IgD-negative memory B cell (primary cell): ENCODE results near the gene RSL1D1. TPM values are rescaled to one million over a fixed set of nuclear protein-coding genes. Genes with fewer than 3 reads are reported as not detected.
"Not testable (repeated sequence)": the region's sequence is repeated elsewhere in the genome, so short reads cannot be mapped to it uniquely, and the experiment has no call there.

Experiments
- H3K27ac Mint-ChIP-seq, 3 donors: one replicate each; pipeline ENCODE4 v1.8.0; 2020 to 2022; ENCODE audit warnings: mild to moderate bottlenecking in 3 of 3, mixed read lengths in 3 of 3, moderate library complexity in 1 of 3
- H3K27me3 Mint-ChIP-seq: one replicate; pipeline ENCODE4 v1.8.0; 2021; ENCODE audit warnings: mixed read lengths
- H3K36me3 Mint-ChIP-seq: one replicate; pipeline ENCODE4 v1.8.0; 2020; ENCODE audit warnings: mild to moderate bottlenecking, mixed read lengths
- H3K4me1 Mint-ChIP-seq, 3 donors: one replicate each; pipeline ENCODE4 v1.8.0; 2020 to 2022; ENCODE audit warnings: mixed read lengths in 3 of 3, mild to moderate bottlenecking in 1 of 3
- H3K4me3 Mint-ChIP-seq, 4 donors: one replicate each; pipeline ENCODE4 v1.8.0; 2020 to 2022; ENCODE audit warnings: mild to moderate bottlenecking in 4 of 4, mixed read lengths in 4 of 4, moderate library complexity in 3 of 4
- H3K9me3 Mint-ChIP-seq, 3 donors: one replicate each; pipeline ENCODE4 v1.8.0; 2020 to 2021; ENCODE audit warnings: mixed read lengths in 3 of 3, mild to moderate bottlenecking in 1 of 3
- polyA plus RNA-seq: library from polyadenylated mRNA; unstranded; fragments of 300-500 nt; fragmentation: Illumina TruSeq; gene quantifications from one replicate; pipeline ENCODE4 v1.2.3, GENCODE V29; 2021

The RSL1D1 gene
- polyA plus RNA-seq, 1 donor from 2014 or later, result 307 TPM

GRCh38 chr16:11833951-11834695 lies 17.2 kb downstream of the RSL1D1 start:
- peaks cover 0 to 2% (median 0%) of the 10 kb centered on the region in 3 donors for H3K4me1 Mint-ChIP-seq
- no peak overlapping the region for H3K27ac Mint-ChIP-seq
- no peaks in the 10 kb centered on the region for H3K27me3 Mint-ChIP-seq
- H3K4me3 Mint-ChIP-seq, result no peak overlapping the region
- no peaks in the 10 kb centered on the region for H3K9me3 Mint-ChIP-seq
- H3K36me3 Mint-ChIP-seq, result peaks cover 5% of the 10 kb centered on the region

GRCh38 chr16:11828696-11829095 lies 22.6 kb downstream of the RSL1D1 start:
- H3K4me1 Mint-ChIP-seq, result no peaks in the 10 kb centered on the region
- no peak overlapping the region for H3K4me3 Mint-ChIP-seq
- H3K27me3 Mint-ChIP-seq, result peaks cover 1% of the 10 kb centered on the region
- no peaks in the 10 kb centered on the region for H3K36me3 Mint-ChIP-seq
- H3K27ac Mint-ChIP-seq, result no peak overlapping the region
- no peaks in the 10 kb centered on the region for H3K9me3 Mint-ChIP-seq

- not testable (repeated sequence) for H3K27me3 Mint-ChIP-seq, H3K4me3 Mint-ChIP-seq, H3K36me3 Mint-ChIP-seq
Measured at GRCh38 chr16:11825520-11826165, 25.7 kb downstream of the RSL1D1 start.

DNA sequence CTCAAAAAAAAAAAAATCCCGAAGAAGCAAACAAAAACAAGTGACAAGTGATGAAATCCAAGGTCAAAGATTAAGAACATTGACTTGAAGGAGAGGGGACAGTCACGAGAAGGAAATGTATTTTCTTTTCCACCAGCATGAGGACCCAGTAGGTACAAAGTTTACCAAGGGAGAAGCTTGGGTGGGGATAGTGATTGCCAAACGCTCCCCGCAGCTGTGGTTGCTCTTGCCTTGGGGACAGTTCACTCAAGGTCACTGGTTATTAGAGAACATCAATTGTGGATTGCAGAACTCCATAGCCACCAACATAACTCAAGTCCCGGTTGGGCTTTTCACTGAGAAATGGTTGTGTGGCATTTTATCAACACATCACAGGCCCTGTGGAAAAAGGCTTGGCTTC lies 27.0 kb downstream of the RSL1D1 start:
- Mint-ChIP-seq H3K27me3 (peaks cover 1% of the 10 kb centered on the region), H3K27ac (no peak overlapping the region), H3K36me3 (no peaks in the 10 kb centered on the region), H3K4me1 (no peaks in the 10 kb centered on the region), H3K4me3 (no peak overlapping the region), H3K9me3 (no peaks in the 10 kb centered on the region)

More at GRCh38 chr16:11825520-11826165, 25.7 kb downstream of the RSL1D1 start:
- H3K4me1 Mint-ChIP-seq, H3K27ac Mint-ChIP-seq, H3K9me3 Mint-ChIP-seq: not testable (repeated sequence)

- H3K4me1 Mint-ChIP-seq, H3K27ac Mint-ChIP-seq, H3K4me3 Mint-ChIP-seq: not testable (repeated sequence)
Measured at GRCh38 chr16:11823645-11824044, 27.7 kb downstream of the RSL1D1 start.

DNA sequence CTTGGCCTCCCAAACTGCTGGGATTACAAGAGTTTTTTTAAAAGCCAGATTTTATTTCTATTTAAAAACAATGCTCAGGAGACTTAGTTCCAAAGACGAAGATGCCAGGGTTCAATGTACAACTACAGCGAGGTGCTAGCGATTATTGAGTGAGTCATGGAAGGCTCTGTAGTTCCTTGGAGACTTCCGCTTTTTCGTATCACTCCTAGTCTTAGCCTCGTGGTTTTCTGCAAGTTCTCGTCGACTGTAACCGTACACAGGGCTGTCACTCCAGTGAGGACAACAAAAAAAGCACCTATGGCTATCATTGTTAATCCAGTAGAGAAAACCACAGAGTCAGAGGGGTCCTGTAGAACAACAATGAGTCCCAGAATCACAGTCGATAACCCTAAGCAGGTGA lies 31.5 kb downstream of the RSL1D1 start:
- Mint-ChIP-seq H3K36me3 (peaks cover 1% of the 10 kb centered on the region), H3K27ac (no peak overlapping the region), H3K4me1 (no peaks in the 10 kb centered on the region), H3K27me3 (no peaks in the 10 kb centered on the region), H3K4me3 (peak overlapping the region in 1 of 4 donors; percentile 5), H3K9me3 (no peaks in the 10 kb centered on the region)

More at GRCh38 chr16:11823645-11824044, 27.7 kb downstream of the RSL1D1 start:
- not testable (repeated sequence) for H3K9me3 Mint-ChIP-seq, H3K36me3 Mint-ChIP-seq, H3K27me3 Mint-ChIP-seq

- not testable (repeated sequence) for H3K9me3 Mint-ChIP-seq, H3K4me1 Mint-ChIP-seq, H3K36me3 Mint-ChIP-seq, H3K4me3 Mint-ChIP-seq, H3K27me3 Mint-ChIP-seq, H3K27ac Mint-ChIP-seq
Measured at GRCh38 chr16:11818970-11819369, 32.4 kb downstream of the RSL1D1 start.

DNA sequence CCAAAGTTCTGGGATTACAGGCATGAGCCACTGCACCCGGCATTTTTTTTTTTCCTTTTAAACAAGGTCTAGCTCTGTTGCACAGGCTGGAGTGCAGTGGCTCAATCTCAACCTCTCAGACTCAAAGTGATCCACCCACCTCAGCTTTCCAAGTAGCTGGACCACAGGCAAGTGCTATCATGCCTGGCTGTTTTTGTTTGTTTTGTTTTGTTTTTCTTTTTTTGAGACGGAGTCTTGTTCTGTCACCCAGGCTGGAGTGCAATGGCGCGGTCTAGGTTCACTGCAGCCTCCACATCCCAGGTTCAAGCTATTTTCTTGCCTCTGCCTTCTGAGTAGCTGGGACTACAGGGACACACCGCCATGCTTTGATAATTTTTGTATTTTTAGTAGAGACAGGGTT lies 35.2 kb downstream of the RSL1D1 start:
- Mint-ChIP-seq H3K4me3 (no peak overlapping the region), H3K9me3 (no peaks in the 10 kb centered on the region), H3K4me1 (peaks cover 0 to 3% (median 2%) of the 10 kb centered on the region in 3 donors), H3K36me3 (peaks cover 1% of the 10 kb centered on the region), H3K27me3 (no peaks in the 10 kb centered on the region), H3K27ac (no peak overlapping the region)

GRCh38 chr16:11814800-11815199 lies 36.5 kb downstream of the RSL1D1 start:
- H3K9me3 Mint-ChIP-seq, H3K4me1 Mint-ChIP-seq, H3K36me3 Mint-ChIP-seq, H3K4me3 Mint-ChIP-seq, H3K27me3 Mint-ChIP-seq: not testable (repeated sequence)
- H3K27ac Mint-ChIP-seq, result peak overlapping the region in 1 of 3 donors; percentile 10

DNA sequence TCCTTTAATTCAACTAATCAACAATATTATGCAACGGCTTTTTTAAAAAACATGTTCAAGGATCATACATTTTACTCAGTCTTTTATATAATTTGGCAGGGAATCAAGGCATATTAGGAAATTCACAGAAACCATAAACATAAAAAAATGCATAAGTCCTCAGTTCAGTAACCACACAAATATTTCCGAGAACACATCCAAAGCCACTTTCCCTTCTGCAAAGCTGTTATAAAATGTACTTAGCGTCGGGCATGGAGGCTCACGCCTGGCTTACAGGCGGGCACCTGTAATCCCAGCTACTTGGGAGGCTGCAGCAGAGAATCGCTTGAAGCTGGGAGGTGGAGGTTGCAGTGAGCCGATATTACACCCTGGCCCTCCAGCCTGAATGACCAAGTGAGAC lies 44.6 kb downstream of the RSL1D1 start:
- Mint-ChIP-seq H3K4me3 (no peak overlapping the region), H3K27me3 (no peaks in the 10 kb centered on the region), H3K4me1 (peaks cover 7 to 14% (median 10%) of the 10 kb centered on the region in 3 donors), H3K36me3 (peaks cover 1% of the 10 kb centered on the region), H3K27ac (no peak overlapping the region), H3K9me3 (no peaks in the 10 kb centered on the region)

- no peaks in the 10 kb centered on the region for H3K27me3 Mint-ChIP-seq
- peaks cover 7 to 15% (median 13%) of the 10 kb centered on the region in 3 donors for H3K4me1 Mint-ChIP-seq
- no peak overlapping the region for H3K4me3 Mint-ChIP-seq
- H3K9me3 Mint-ChIP-seq, result no peaks in the 10 kb centered on the region
- H3K27ac Mint-ChIP-seq, result no peak overlapping the region
- peaks cover 1% of the 10 kb centered on the region for H3K36me3 Mint-ChIP-seq
Measured at GRCh38 chr16:11805556-11805955, 45.8 kb downstream of the RSL1D1 start.

DNA sequence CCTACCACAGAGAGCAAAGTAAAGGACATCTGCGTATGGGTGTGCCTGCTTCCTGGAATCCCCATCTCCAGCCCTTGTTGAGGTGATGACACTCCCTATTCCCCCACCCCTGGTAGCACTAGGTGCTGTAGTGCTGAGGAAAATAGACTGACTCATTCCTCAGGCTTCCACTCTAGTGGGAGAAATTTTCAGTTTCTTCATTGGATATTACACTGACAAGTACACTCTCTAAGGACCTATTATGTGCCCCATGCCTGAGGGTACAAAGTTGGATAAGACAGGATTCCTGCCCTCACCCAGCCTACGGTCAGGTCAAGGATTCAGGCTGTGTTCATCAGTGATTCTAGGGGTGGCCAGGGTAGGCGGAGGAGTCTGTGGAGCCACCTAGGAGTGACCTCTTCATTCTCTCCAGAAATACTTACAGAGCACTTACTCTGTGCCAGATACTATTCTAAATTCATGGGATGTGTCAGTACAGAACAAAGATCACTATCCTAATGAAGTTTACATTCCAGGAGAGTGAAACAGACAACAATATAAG lies 49.8 kb downstream of the RSL1D1 start:
- H3K9me3 Mint-ChIP-seq, result no peaks in the 10 kb centered on the region
- peak overlapping the region in 2 of 4 donors; percentile 18 to 99 for H3K4me3 Mint-ChIP-seq
- H3K27me3 Mint-ChIP-seq, result no peaks in the 10 kb centered on the region
- peaks cover 28 to 36% (median 30%) of the 10 kb centered on the region in 3 donors for H3K4me1 Mint-ChIP-seq
- peak overlapping the region; percentile 25 to 88 (median 81) for H3K27ac Mint-ChIP-seq
- H3K36me3 Mint-ChIP-seq, result no peaks in the 10 kb centered on the region

DNA sequence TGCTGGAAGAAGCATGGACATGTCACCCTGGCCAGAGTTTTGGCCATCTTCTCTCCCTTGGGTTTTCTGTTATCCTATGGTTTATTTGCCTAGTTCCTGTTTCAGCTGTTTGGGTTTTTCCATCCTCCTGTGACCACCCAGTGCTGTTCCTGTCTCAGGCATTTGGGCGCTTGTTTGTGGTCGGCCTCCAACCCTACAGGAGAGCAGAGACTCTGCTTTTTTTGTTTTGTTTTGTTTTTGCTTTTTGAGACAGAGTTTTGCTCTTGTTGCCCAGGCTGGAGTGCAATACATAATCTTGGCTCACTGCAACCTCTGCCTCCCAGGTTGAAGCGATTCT lies 51.0 kb downstream of the RSL1D1 start:
- Mint-ChIP-seq H3K9me3 (no peaks in the 10 kb centered on the region), H3K27me3 (no peaks in the 10 kb centered on the region), H3K4me1 (peaks cover 35 to 41% (median 36%) of the 10 kb centered on the region in 3 donors), H3K4me3 (peak overlapping the region; percentile 48 to 99 (median 73)), H3K27ac (peak overlapping the region in 2 of 3 donors; percentile 95 to 98), H3K36me3 (no peaks in the 10 kb centered on the region)

DNA sequence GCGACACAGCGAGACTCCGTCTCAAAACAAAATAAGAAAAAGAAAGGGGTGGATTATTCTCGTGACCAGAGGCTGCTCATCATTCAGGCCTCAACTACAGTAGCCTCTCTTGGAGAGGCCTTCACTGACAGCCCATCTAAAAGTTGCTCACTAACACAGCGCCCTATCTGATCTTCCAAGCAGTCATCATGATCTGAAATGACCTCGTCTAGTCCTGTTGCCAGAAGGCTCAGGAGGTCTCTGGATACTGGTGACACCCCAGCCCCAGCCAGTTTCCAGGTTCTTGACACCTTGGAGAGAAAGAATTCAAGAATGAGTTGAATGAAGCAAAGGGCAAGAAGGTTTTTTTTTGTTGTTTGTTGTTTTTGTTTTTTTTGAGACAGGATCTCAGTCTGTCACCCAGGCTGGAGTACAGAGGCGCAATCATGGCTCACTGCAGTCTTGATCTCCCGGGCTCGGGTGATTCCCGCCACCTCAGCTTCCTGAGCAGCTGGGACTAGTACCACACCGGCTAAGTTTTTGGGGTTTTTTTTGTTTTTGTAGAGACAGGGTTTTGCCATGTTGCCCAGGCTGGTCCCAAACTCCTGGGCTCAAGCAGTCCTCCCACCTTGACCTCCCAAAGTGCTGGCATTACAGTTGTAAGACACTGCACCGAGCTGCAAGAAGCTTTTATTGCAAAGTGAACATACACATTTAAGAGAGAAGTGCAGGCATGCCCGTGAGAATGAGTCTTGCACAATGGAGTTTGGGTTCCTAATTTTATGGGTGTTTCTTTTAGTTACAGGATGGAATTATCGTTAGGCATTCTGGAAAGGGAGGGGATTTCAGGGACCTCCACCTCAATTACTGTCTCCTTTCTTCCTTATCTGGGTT lies 51.6 kb downstream of the RSL1D1 start:
- H3K27me3 Mint-ChIP-seq, result no peaks in the 10 kb centered on the region
- H3K9me3 Mint-ChIP-seq, result no peaks in the 10 kb centered on the region
- peaks cover 40 to 42% (median 40%) of the 10 kb centered on the region in 3 donors for H3K4me1 Mint-ChIP-seq
- H3K27ac Mint-ChIP-seq, result peak overlapping the region; percentile 75 to 98 (median 95)
- H3K36me3 Mint-ChIP-seq, result no peaks in the 10 kb centered on the region
- peak overlapping the region; percentile 60 to 99 (median 92) for H3K4me3 Mint-ChIP-seq

GRCh38 chr16:11799017-11799381 lies 52.3 kb downstream of the RSL1D1 start:
- H3K27me3 Mint-ChIP-seq, result no peaks in the 10 kb centered on the region
- peak overlapping the region; percentile 60 to 99 (median 98) for H3K4me3 Mint-ChIP-seq
- peak overlapping the region; percentile 95 to 98 (median 98) for H3K27ac Mint-ChIP-seq
- H3K36me3 Mint-ChIP-seq, result no peaks in the 10 kb centered on the region
- H3K4me1 Mint-ChIP-seq, result peaks cover 43 to 49% (median 46%) of the 10 kb centered on the region in 3 donors
- H3K9me3 Mint-ChIP-seq, result no peaks in the 10 kb centered on the region
